IMR-90 (cell line): Measurements from ENCODE around the gene RFTN1. TPM values are rescaled to one million over a fixed set of nuclear protein-coding genes. Genes with fewer than 3 reads are reported as not detected.

Experiments used
- ATAC-seq: fragments of 200-7000 bp; cut with Tn5 transposase; 2 replicates; pipeline ENCODE4 v1.9.1; 2020; ENCODE audit warnings: low read depth, mild to moderate bottlenecking, moderate library complexity
- BruUV-seq: library from RNA; stranded (reverse); fragments of 400-500 nt; replicated peaks from 2 replicates; lab custom pipeline; 2021; lab: Mats Ljungman, UMichigan
- CTCF ChIA-PET: fragments of 300-600 bp; formaldehyde crosslinking; extraction: SDS; loops from one replicate; lab custom pipeline; 2021; ENCODE audit warnings: antibody characterized with exemption; lab: Yijun Ruan, JAX
- POLR2A ChIA-PET: fragments of 300-600 bp; sonication (Branson Sonifier 250); formaldehyde crosslinking; loops from one replicate; lab custom pipeline; 2022; ENCODE audit warnings: antibody characterized with exemption; ENCODE audit not compliant: unreplicated experiment; lab: Charles Lee
- DNase-seq: peaks from one replicate; pipeline ENCODE4 v3.0.0; 2013
- H2AFZ ChIP-seq: replicated peaks from 2 replicates; pipeline ENCODE3; 2013; ENCODE audit warnings: low read length, mild to moderate bottlenecking; ENCODE audit not compliant: poor library complexity
- H2AK5ac ChIP-seq: 2 replicates; pipeline ENCODE4 v1.6.1; 2013; ENCODE audit warnings: low read depth, low read length, inconsistent platforms
- H2AK9ac ChIP-seq: replicated peaks from 2 replicates; pipeline ENCODE3; 2013; ENCODE audit warnings: mild to moderate bottlenecking, low read depth, low read length, moderate library complexity; ENCODE audit not compliant: poor library complexity
- H2BK120ac ChIP-seq: 2 replicates; pipeline ENCODE4 v1.6.1; 2013; ENCODE audit warnings: low read depth, low read length, inconsistent platforms
- H2BK15ac ChIP-seq: 3 replicates; pipeline ENCODE4 v1.6.1; 2013; ENCODE audit warnings: low read depth, low read length, inconsistent platforms
- H2BK20ac ChIP-seq: 2 replicates; pipeline ENCODE4 v1.6.1; 2013; ENCODE audit warnings: low read depth, mild to moderate bottlenecking, inconsistent platforms, low read length, moderate library complexity
- H2BK5ac ChIP-seq: 2 replicates; pipeline ENCODE4 v1.6.1; 2013; ENCODE audit warnings: mild to moderate bottlenecking, low read depth, low read length, inconsistent platforms; ENCODE audit not compliant: poor library complexity, severe bottlenecking
- H3K14ac ChIP-seq: replicated peaks from 2 replicates; pipeline ENCODE4 v1.6.1; 2013; ENCODE audit warnings: low read depth, low read length, inconsistent platforms
- H3K18ac ChIP-seq: 2 replicates; pipeline ENCODE4 v1.6.1; 2013; ENCODE audit warnings: low read depth, low read length, control low read depth
- H3K23ac ChIP-seq: 2 replicates; pipeline ENCODE4 v1.6.1; 2013; ENCODE audit warnings: low read depth, low read length, inconsistent platforms
- H3K27ac ChIP-seq: 2 replicates; pipeline ENCODE4 v1.5.1; 2013; ENCODE audit warnings: mild to moderate bottlenecking, control low read depth, low read length; ENCODE audit not compliant: insufficient read depth
- H3K27me3 ChIP-seq: 2 replicates; pipeline ENCODE4 v1.6.1; 2013; ENCODE audit warnings: low read length; ENCODE audit not compliant: control insufficient read depth, insufficient read depth
- H3K36me3 ChIP-seq: 2 replicates; pipeline ENCODE4 v1.6.1; 2013; ENCODE audit warnings: low read length, mixed read lengths; ENCODE audit not compliant: control insufficient read depth, insufficient read depth
- H3K4ac ChIP-seq: 2 replicates; pipeline ENCODE4 v1.6.1; 2013; ENCODE audit warnings: low read depth, low read length, inconsistent platforms
- H3K4me1 ChIP-seq: 2 replicates; pipeline ENCODE4 v1.6.1; 2013; ENCODE audit warnings: low read length, mixed read lengths; ENCODE audit not compliant: control insufficient read depth, insufficient read depth
- H3K4me2 ChIP-seq: 2 replicates; pipeline ENCODE4 v1.6.1; 2013; ENCODE audit warnings: low read depth, mild to moderate bottlenecking, control low read depth, low read length, moderate library complexity
- H3K4me3 ChIP-seq: 2 replicates; pipeline ENCODE4 v1.5.1; 2013; ENCODE audit warnings: low read depth, mild to moderate bottlenecking, control low read depth, low read length, moderate library complexity; ENCODE audit not compliant: insufficient read depth
- H3K56ac ChIP-seq: 2 replicates; pipeline ENCODE4 v1.6.1; 2013; ENCODE audit warnings: low read length, inconsistent platforms; ENCODE audit not compliant: insufficient read depth; ENCODE audit errors: extremely low read depth
- H3K79me1 ChIP-seq, 2 experiments: 2 replicates each; pipeline ENCODE4 v1.6.1; 2013; ENCODE audit warnings: low read length in 2 of 2, inconsistent platforms in 1 of 2, low read depth in 1 of 2
- H3K9ac ChIP-seq: 2 replicates; pipeline ENCODE4 v1.6.1; 2013; ENCODE audit warnings: low read depth, low read length, control low read depth
- H3K9me1 ChIP-seq: 2 replicates; pipeline ENCODE4 v1.6.1; 2013; ENCODE audit warnings: low read length, inconsistent platforms; ENCODE audit not compliant: insufficient read depth
- H3K9me3 ChIP-seq: 2 replicates; pipeline ENCODE4 v1.6.1; 2013; ENCODE audit warnings: low read length; ENCODE audit not compliant: control insufficient read depth, insufficient read depth
- H4K20me1 ChIP-seq: 2 replicates; pipeline ENCODE4 v1.6.1; 2013; ENCODE audit warnings: low read length, inconsistent platforms; ENCODE audit not compliant: insufficient read depth
- H4K5ac ChIP-seq: 2 replicates; pipeline ENCODE4 v1.6.1; 2013; ENCODE audit warnings: mild to moderate bottlenecking, low read depth, low read length, control low read depth
- H4K8ac ChIP-seq, 2 experiments: 2 replicates each; pipeline ENCODE4 v1.6.1; 2013; ENCODE audit warnings: low read depth in 2 of 2, low read length in 2 of 2, control low read depth in 1 of 2, inconsistent platforms in 1 of 2
- H4K91ac ChIP-seq: 2 replicates; pipeline ENCODE4 v1.6.1; 2013; ENCODE audit warnings: low read depth, low read length, inconsistent platforms; ENCODE audit not compliant: insufficient read depth
- MAFK ChIP-seq: IDR thresholded peaks from 2 replicates; pipeline ENCODE4 v1.6.1; 2012; ENCODE audit warnings: low read depth, low read length, improper control_type of control experiment
- POLR2A ChIP-seq: IDR thresholded peaks from 2 replicates; pipeline ENCODE4 v1.6.1; 2012; ENCODE audit warnings: mild to moderate bottlenecking, low read depth, low read length
- RAD21 ChIP-seq: IDR thresholded peaks from 2 replicates; pipeline ENCODE4 v1.6.1; 2012; ENCODE audit warnings: low read length, improper control_type of control experiment
- WGBS, 2 experiments: methylation state at CpG; one replicate each; pipeline versions ENCODE4 v1.1.5 to v1.1.7; 2013; ENCODE audit warnings: missing lambda C conversion rate in 2 of 2; ENCODE audit not compliant: insufficient read length in 1 of 2; ENCODE audit errors: extremely low coverage in 2 of 2; 5-methylcytosine and 5-hydroxymethylcytosine counted together
- dilution Hi-C: fragments of 300-500 bp; cut with HindIII; formaldehyde crosslinking; loops from one replicate; pipeline ENCODE4 v1.14.3; 2018; ENCODE audit warnings: low sequenced_read_pairs; ENCODE audit not compliant: unreplicated experiment
- in situ Hi-C: fragments of 300-500 bp; cut with MboI; formaldehyde crosslinking; loops from 3 replicates; pipeline ENCODE4 v1.14.3; 2019; ENCODE audit warnings: low sequenced_read_pairs, inconsistent platforms, mixed read lengths
- intact Hi-C: fragments of 100-400 bp; cut with micrococcal nuclease; formaldehyde crosslinking; loops from 2 replicates; pipeline ENCODE4 v1.10.0; 2022
- polyA plus RNA-seq, 3 experiments: library from polyadenylated mRNA; depleted of rRNA; stranded (reverse); fragments of >200 nt; gene quantifications; 2 replicates each; pipeline ENCODE4 v1.2.3, GENCODE V29; 2012; ENCODE audit warnings: low replicate concordance in 1 of 3
- total RNA-seq: library from RNA; depleted of rRNA; stranded (reverse); fragments of >200 nt; gene quantifications from 2 replicates; pipeline ENCODE4 v1.2.3, GENCODE V29; 2012

RFTN1 gene
- total and polyA plus RNA-seq, 2 of the 4 experiments (the other 2 are of a cell fraction) = 45.0 to 52.0 TPM

DNA sequence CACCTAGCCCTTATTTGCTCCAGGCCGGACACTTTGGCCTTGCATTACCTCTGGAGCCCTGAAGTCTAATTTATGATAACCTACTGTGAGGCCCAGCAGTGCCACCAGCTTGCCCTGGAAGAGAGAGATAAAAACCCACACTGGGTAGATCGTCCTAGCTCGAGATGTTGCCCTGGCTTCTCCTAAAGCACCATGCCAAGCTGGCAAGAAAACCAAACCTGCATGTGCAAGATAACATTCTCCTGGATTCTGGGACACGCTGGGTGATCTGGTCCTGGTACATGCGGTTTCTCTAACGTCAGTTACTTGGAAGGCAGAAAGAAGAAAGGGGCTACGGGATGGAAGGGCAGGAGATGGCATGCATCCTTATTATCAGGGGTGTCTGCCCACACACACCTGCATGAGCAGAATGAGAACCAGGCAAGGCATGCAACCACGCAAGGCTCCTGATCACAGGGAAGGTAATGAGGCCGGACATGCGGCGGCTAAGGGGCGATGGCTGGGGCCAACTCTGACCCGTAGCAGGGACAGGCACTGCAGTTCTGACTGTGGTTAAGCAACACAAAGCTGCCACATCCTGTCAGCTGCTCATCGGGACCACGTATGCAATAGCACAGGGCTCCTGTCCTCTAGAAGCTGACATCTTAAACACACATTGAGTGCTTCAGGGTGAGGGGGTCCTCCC, 175.5 kb downstream of the RFTN1 start:
- Histone ChIP-seq H3K4me2 (no peak overlapping the region), H3K23ac (no peak overlapping the region), H3K4me3 (no peak overlapping the region), H3K79me1 (peaks cover 22 to 48% of the 10 kb centered on the region in 2 experiments), H4K20me1 (peaks cover 24% of the 10 kb centered on the region), H2BK15ac (no peak overlapping the region), H2BK120ac (no peak overlapping the region), H2AK9ac (peak overlapping the region; percentile 62), H3K36me3 (peaks cover 17% of the 10 kb centered on the region), H3K14ac (no peak overlapping the region), H3K18ac (no peak overlapping the region), H4K91ac (no peak overlapping the region), H2BK5ac (no peak overlapping the region), H4K5ac (no peak overlapping the region), H2AFZ (no peak overlapping the region), H3K27ac (no peak overlapping the region), H3K4ac (no peak overlapping the region), H3K4me1 (peaks cover 8% of the 10 kb centered on the region), H2AK5ac (peak overlapping the region; percentile 0; the same call in 1 of the 2 replicates), H3K9me3 (peaks cover 4% of the 10 kb centered on the region), H3K56ac (no peak overlapping the region), H2BK20ac (no peak overlapping the region), H3K9me1 (peaks cover 17% of the 10 kb centered on the region), H3K9ac (no peak overlapping the region), H3K27me3 (no peaks in the 10 kb centered on the region), H4K8ac (no peak overlapping the region)
- BruUV-seq = no TSS peak
- no peak for TF ChIP-seq POLR2A
- no peak for TF ChIP-seq MAFK
- TF ChIP-seq RAD21 = no peak
- ATAC-seq (no peak), DNase-seq (no peak)
- CTCF ChIA-PET = no interaction called here
- intact Hi-C loops = no loop called here
- POLR2A ChIA-PET = no interaction called here
- in situ Hi-C loops = no loop called here
- 92% methylated on average over 8 of the region's 15 CpGs; no CpG with 5 or more reads in 1 of the 2 experiments for WGBS, 2 experiments
- dilution Hi-C loops = no loop called here
